ENCODE measurements around the gene P2RX4. TPM values are rescaled to one million over a fixed set of nuclear protein-coding genes. Genes with fewer than 3 reads are reported as not detected.

P2RX4 gene
- total RNA-seq, 1 experiment from 2014 or later = 8.1 TPM

GRCh38 chr12:121217063-121217462, 7.1 kb downstream of the P2RX4 start:
- no peak for DNase-seq (ENCODE audit: unreplicated experiment)
- TF ChIP-seq, protein P1, sequence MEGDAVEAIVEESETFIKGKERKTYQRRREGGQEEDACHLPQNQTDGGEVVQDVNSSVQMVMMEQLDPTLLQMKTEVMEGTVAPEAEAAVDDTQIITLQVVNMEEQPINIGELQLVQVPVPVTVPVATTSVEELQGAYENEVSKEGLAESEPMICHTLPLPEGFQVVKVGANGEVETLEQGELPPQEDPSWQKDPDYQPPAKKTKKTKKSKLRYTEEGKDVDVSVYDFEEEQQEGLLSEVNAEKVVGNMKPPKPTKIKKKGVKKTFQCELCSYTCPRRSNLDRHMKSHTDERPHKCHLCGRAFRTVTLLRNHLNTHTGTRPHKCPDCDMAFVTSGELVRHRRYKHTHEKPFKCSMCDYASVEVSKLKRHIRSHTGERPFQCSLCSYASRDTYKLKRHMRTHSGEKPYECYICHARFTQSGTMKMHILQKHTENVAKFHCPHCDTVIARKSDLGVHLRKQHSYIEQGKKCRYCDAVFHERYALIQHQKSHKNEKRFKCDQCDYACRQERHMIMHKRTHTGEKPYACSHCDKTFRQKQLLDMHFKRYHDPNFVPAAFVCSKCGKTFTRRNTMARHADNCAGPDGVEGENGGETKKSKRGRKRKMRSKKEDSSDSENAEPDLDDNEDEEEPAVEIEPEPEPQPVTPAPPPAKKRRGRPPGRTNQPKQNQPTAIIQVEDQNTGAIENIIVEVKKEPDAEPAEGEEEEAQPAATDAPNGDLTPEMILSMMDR (IDR thresholded peaks at IDR 0.05; ENCODE audit: unreplicated experiment) = no peak
- H3K4me1 Mint-ChIP-seq (ENCODE audit: insufficient read depth, unreplicated experiment) = peaks cover 11% of the 10 kb centered on the region
- BruUV-seq (replicated peaks) = no TSS peak
- ChIA-PET POLR2A (interaction anchor here (1.4 to 1.7 kb wide), 2 partner anchors 13 to 136 kb away, joined by 3 to 4 read pairs; no protein-coding TSS in a partner anchor), CTCF (interaction anchor here (0.5 to 2.0 kb wide), 4 partner anchors 12 to 708 kb away, joined by 3 to 5 read pairs (median 4); no protein-coding TSS in a partner anchor)
- intact Hi-C loops (cut with micrococcal nuclease) = no loop called here
- no peaks in the 10 kb centered on the region for H3K9me3 Mint-ChIP-seq (ENCODE audit: unreplicated experiment)
- H3K27ac Mint-ChIP-seq (ENCODE audit: low read depth, unreplicated experiment) = no peak overlapping the region
- H3K27me3 Mint-ChIP-seq (ENCODE audit: insufficient read depth, unreplicated experiment) = no peaks in the 10 kb centered on the region
- no peak overlapping the region for H3K4me3 Mint-ChIP-seq (ENCODE audit: unreplicated experiment)
- H3K36me3 Mint-ChIP-seq (ENCODE audit: insufficient read depth, unreplicated experiment) = no peaks in the 10 kb centered on the region

DNA sequence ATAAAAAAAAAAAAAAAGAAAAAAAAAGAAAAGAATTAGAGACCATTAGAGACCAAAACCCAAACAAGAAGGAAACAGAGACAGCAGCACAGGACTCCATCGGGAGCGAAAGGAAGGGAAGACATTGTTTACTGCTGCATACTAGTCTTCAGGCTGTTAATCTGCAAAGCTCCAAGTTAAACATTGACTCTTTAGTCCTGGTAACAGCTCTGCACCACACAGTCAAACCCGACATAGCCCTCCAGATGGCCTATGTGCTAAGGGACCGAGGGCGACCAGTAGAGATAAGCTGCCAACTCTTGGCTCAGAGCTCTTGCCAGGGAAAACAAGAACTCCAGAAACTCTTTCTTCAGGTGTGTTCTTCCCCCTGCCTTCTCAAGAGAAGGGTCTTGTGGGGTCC, 7.8 kb downstream of the P2RX4 start:
- Mint-ChIP-seq H3K9me3 (ENCODE audit: unreplicated experiment) (no peaks in the 10 kb centered on the region), H3K27me3 (ENCODE audit: insufficient read depth, unreplicated experiment) (no peaks in the 10 kb centered on the region), H3K4me3 (ENCODE audit: unreplicated experiment) (no peak overlapping the region), H3K27ac (ENCODE audit: low read depth, unreplicated experiment) (no peak overlapping the region), H3K36me3 (ENCODE audit: insufficient read depth, unreplicated experiment) (no peaks in the 10 kb centered on the region), H3K4me1 (ENCODE audit: insufficient read depth, unreplicated experiment) (peaks cover 11% of the 10 kb centered on the region)
- ChIA-PET POLR2A (interaction anchor here (1.7 kb wide), 1 partner anchor 12 kb away, joined by 4 read pairs; no protein-coding TSS in a partner anchor), CTCF (interaction anchor here (0.7 to 2.0 kb wide), 2 partner anchors 13 to 35 kb away, joined by 3 to 4 read pairs; no protein-coding TSS in a partner anchor)
- intact Hi-C loops (cut with micrococcal nuclease) = no loop called here
- BruUV-seq (replicated peaks) = no TSS peak
- no peak for DNase-seq (ENCODE audit: unreplicated experiment)
- TF ChIP-seq, protein P1 (IDR thresholded peaks at IDR 0.05; ENCODE audit: unreplicated experiment) = no peak

GRCh38 chr12:121218588-121219352, 8.8 kb downstream of the P2RX4 start:
- BruUV-seq (replicated peaks) = no TSS peak
- intact Hi-C loops (cut with micrococcal nuclease) = no loop called here

More at GRCh38 chr12:121218588-121219352, 8.8 kb downstream of the P2RX4 start:
- no peaks in the 10 kb centered on the region for H3K9me3 Mint-ChIP-seq (ENCODE audit: unreplicated experiment)
- H3K4me3 Mint-ChIP-seq (ENCODE audit: unreplicated experiment) = no peak overlapping the region
- no peak overlapping the region for H3K27ac Mint-ChIP-seq (ENCODE audit: low read depth, unreplicated experiment)
- H3K27me3 Mint-ChIP-seq (ENCODE audit: insufficient read depth, unreplicated experiment) = no peaks in the 10 kb centered on the region
- ChIA-PET CTCF (interaction anchor here (0.5 to 0.6 kb wide), 2 partner anchors 695 to 859 kb away, joined by 3 read pairs; no protein-coding TSS in a partner anchor), POLR2A (interaction anchor here (0.6 to 1.7 kb wide), 3 partner anchors 11 to 299 kb away, joined by 3 to 4 read pairs (median 4); no protein-coding TSS in a partner anchor)
- H3K4me1 Mint-ChIP-seq (ENCODE audit: insufficient read depth, unreplicated experiment) = peaks cover 11% of the 10 kb centered on the region
- H3K36me3 Mint-ChIP-seq (ENCODE audit: insufficient read depth, unreplicated experiment) = no peaks in the 10 kb centered on the region
- TF ChIP-seq, protein P1 (IDR thresholded peaks at IDR 0.05; ENCODE audit: unreplicated experiment) = no peak
- DNase-seq (ENCODE audit: unreplicated experiment) = no peak
